ENCODE measurements around the gene PPP1R9A. TPM values are rescaled to one million over a fixed set of nuclear protein-coding genes. Genes with fewer than 3 reads are reported as not detected.

PPP1R9A gene
- total RNA-seq, 1 experiment from 2014 or later, result 13.5 TPM

DNA sequence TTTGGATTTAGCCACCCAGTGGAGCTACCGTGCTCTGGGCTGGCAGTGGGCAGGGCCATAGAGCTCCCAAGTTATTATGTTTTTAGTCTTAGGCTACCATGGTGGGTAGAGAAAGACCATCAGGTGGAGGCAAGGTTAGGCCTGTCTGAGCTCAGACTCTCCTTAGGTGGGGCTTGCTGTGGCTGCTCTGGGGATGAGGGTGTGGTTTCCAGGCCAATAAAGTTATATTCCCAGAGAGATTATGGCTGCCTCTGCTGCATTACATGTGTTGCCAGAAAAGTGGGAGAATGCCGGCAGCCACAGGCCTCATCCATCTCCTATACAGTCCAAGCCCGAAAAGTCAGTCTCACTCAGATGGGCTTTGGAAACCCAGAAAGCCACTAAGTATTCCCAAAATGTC, 34.2 kb upstream of the PPP1R9A start (continued):
- TF ChIP-seq, protein P1, sequence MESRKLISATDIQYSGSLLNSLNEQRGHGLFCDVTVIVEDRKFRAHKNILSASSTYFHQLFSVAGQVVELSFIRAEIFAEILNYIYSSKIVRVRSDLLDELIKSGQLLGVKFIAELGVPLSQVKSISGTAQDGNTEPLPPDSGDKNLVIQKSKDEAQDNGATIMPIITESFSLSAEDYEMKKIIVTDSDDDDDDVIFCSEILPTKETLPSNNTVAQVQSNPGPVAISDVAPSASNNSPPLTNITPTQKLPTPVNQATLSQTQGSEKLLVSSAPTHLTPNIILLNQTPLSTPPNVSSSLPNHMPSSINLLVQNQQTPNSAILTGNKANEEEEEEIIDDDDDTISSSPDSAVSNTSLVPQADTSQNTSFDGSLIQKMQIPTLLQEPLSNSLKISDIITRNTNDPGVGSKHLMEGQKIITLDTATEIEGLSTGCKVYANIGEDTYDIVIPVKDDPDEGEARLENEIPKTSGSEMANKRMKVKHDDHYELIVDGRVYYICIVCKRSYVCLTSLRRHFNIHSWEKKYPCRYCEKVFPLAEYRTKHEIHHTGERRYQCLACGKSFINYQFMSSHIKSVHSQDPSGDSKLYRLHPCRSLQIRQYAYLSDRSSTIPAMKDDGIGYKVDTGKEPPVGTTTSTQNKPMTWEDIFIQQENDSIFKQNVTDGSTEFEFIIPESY (IDR thresholded peaks at IDR 0.05; ENCODE audit: extremely low read depth, insufficient replicate concordance, low read length), result no peak
- TF ChIP-seq FOSL1 (IDR thresholded peaks at IDR 0.05; ENCODE audit: low read depth), result no peak

DNA sequence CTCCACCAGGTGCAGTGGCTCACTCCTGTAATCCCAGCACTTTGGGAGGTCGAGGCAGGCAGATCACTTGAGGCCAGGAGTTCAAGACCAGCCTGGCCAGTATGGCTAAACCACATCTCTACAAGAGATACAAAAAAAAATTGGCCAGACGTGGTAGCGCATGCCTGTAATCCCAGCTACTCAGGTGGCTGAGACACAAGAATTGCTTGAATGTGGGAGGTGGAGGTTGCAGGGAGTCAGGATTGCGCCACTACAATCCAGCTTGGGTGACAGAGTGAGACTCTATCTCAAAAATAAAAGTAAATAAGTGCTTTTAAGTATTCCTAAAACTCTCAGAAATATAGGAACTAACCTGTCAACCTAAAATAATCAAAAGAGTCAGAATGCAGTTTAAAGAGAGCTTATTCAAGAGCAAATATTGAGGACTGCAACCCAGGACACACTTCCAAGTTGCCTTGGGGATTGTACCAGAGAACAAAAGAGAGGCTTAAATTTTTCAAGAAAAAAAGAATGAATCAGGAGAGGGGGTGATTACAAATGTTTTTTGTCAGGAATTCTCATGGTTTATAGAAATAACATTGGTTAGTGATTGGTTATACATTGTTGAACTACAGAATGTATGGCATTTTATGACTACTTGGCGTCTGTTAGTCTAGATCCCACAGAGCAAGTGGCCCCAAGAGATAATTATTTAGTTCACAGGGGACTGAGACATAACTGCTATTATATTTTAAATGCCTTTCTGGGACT, 33.2 kb upstream of the PPP1R9A start:
- Histone ChIP-seq H2AFZ (ENCODE audit: low read depth, low read length, poor library complexity, severe bottlenecking) (no peak overlapping the region), H3K27me3 (ENCODE audit: insufficient read depth, low read length) (no peaks in the 10 kb centered on the region), H3K4me1 (ENCODE audit: control insufficient read depth in 1 of 2, insufficient read depth in 2 of 2, low read length in 2 of 2) (no peaks in the 10 kb centered on the region), H3K4me3 (replicated peaks in 1 of 2; ENCODE audit: low read depth in 1 of 2, low read length in 2 of 2) (no peak overlapping the region), H3K27ac (ENCODE audit: low read depth, low read length) (no peak overlapping the region), H4K20me1 (ENCODE audit: insufficient read depth) (no peaks in the 10 kb centered on the region), H3K9ac (ENCODE audit: low read length) (no peak overlapping the region), H3K9me2 (ENCODE audit: insufficient read depth) (no peaks in the 10 kb centered on the region), H3K36me3 (ENCODE audit: control insufficient read depth in 1 of 2, insufficient read depth in 2 of 2, low read length in 2 of 2) (no peaks in the 10 kb centered on the region), H3K4me2 (ENCODE audit: low read length) (no peak overlapping the region), H3K9me3 (ENCODE audit: control insufficient read depth in 1 of 2, insufficient read depth in 1 of 2, low read depth in 1 of 2, low read length in 2 of 2) (peaks cover 6 to 7% of the 10 kb centered on the region in 2 experiments; a peak in 2 of 4 replicates), H3K79me2 (ENCODE audit: insufficient read depth, low read length) (no peaks in the 10 kb centered on the region)
- POLR2A ChIA-PET, result no interaction called here
- TF ChIP-seq SP1 (IDR thresholded peaks at IDR 0.05; ENCODE audit: low read depth) (no peak), CEBPB (IDR thresholded peaks at IDR 0.05; ENCODE audit: low read depth) (no peak)
- TF ChIP-seq, protein P1 (IDR thresholded peaks at IDR 0.05; ENCODE audit: extremely low read depth, insufficient replicate concordance, low read length), result no peak
- intact Hi-C loops (cut with micrococcal nuclease), result no loop called here
- ATAC-seq, result no peak
- DNase-seq (ENCODE audit: low read depth, low spot score), result no peak
- no TSS peak for BruUV-seq (replicated peaks)
- RAD21 ChIA-PET (ENCODE audit: low non-redundant PET in 1 of 2, low total read pairs in 2 of 2, uncharacterized antibody in 2 of 2, unreplicated experiment in 2 of 2), result no interaction called here
- CTCF ChIA-PET, result no interaction called here
